DMS153 (cell line): ENCODE data around the gene AMACR.

Experiments used
- DNase-seq: peaks from one replicate; lab custom pipeline; 2025; lab: John Stamatoyannopoulos, UW

The AMACR gene

DNA sequence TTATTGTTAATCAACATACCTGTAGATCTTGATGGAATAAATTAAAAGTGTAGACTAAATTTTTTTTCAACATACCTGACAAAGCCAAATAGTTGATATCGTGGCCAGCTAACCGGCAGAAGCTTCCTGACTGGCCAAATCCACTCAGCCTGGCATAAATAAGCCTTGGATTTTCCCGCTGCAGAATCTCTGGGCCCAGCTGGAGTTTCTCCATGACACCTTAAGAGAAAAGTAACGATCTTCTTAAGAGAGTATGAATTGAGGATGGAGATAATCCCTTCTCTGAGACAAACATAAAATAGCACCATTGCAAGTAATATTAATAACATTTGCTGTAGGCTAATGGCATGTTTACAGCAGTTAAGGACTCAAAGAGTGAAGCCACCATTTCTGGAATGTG is 2.2 kb downstream of the AMACR start:
- no peak for DNase-seq

DNA sequence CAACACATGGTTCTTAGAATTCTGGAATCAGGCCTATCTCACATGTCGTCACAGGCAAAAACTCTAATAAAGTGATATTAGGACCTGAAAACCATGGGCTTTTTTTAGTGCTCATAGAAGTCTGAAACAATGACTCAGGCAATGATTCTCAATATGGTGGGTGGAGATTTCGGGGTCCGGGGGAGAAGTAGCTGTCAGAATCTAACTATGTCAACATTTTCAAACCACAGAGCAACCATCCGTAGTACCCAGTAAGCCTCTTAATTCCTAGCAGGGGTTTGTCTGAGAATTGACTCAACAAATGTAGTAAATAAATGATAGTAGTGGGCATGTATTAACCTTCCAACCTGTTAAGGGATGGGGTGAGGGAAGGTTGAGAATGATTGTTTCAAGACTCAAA is 2.6 kb downstream of the AMACR start:
- no peak for DNase-seq

DNA sequence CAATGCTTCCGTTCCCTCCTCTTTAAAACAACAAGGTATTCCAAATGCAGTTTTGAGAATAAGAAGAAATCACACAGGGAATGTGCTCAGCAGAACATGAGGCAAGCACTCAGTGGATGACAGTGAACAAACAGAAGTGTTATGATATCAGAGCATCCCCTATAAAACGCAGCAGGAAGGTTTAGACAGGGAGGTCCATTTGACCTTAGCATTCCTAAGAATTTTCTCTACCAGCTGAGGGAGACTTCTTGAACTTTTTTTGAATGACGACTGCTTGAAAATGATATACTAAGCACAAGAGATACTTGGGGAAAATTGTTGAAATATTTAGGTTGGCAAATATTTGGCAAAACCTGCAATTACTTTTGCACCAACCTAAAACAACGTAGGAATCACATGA is 3.9 kb downstream of the AMACR start:
- DNase-seq = no peak

DNA sequence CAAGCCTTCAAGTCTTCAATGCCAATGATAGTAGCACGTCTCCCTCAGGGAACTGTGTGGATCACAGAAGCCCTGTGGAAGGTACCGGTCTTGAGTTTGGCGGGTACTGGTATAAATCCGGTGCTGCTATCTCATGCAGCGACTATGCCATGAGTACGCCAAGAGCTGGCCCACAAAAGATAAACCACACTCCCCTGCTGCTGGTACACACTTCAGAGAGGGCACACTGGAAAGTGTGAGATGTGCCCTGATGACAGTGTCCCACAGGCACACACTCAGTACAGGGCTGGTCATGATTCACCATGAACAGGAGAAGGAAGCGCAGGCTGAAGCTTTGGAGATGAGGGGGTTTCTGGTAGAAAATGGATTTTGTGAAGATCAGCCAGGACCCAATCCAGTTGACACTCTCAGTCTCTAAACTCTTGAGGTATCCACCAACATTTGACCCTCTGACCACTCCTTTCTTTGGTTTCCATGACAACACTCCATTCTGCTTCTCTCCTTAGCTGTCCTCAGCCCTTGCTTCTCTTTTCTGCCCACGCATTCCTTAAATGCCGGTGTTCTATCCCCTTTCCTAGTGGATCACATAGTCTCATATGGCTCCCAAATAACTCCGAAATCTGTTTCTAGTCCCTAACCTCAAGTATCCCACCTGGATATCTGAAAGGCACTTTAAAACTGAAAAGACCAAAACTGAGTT is 5.1 kb downstream of the AMACR start:
- no peak for DNase-seq

DNA sequence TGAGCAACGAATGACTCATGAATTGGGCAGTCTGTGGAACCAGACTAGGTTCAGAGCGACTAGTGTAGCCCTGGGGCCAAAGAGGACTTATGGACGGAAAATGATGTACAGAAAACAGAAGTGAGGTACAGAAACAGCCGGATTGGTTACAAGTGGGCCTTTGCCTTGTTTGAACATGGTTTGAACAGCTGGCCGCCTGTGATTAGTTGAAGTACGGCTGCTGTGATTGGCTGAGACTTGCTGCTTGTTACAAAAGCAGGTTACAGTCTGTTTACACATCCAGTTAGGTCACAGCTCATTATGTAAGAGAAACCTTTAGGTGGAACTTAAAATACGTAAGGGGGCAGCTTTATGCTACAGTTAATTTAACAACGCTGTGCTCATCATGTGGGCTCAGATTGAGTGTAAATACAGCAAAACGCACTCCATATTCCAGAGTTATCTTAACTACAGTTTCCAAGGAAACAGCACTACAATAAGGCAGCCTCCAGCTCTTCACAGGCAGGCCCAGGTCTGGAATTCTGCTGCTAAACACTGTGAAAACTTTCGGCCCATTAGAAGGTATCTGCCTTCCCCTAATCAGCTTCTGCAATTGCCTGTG is 6.5 kb downstream of the AMACR start:
- DNase-seq = peak; percentile 100

DNA sequence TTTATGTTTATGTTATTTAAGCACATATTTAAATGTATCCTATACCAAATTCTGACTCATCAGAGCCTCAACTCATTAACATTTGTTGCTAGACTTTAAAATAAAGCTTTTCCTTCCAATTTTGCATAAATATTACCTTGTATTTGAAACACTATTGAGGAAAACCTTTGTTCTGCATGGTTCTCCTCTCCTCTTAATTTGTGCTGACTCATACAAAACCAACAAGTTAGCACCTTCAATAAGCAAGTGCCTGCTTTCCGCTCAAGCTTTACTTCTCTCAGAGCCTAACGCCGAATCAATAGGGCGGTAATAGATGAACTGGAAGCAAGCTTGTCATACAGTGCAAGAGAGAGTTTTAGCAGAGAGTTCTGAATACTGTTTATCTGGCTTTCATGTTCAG is 7.9 kb downstream of the AMACR start:
- no peak for DNase-seq

DNA sequence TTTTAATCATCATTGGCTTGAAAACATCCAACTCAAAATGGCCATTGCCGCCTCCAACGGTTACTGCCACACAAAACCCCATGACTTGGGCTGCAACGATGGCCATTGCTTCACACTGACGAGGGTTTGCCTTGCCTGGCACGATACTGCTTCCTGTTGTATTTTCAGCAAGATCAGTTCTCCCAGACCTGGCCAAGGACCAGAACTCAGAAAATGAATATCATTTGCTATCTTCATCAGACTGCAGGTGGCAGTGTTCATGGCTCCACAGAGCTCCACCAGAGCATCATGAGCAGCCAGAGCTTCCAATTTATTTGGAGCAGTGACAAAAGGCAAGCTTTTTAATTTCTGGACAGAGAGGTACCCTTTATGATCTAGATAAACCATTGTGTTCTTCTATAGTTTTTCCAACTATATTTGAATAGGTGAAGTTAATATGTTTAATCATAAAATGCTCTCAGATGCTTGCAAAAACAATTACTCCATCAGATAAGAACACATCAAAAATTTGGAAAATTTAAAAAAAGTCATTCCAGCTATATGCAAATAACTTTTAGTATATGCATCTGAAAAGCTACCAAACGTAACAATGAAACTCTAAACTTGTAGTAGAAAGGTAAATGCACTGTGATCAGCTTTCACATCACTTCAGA is 10.4 kb downstream of the AMACR start:
- peak; percentile 94 for DNase-seq

DNA sequence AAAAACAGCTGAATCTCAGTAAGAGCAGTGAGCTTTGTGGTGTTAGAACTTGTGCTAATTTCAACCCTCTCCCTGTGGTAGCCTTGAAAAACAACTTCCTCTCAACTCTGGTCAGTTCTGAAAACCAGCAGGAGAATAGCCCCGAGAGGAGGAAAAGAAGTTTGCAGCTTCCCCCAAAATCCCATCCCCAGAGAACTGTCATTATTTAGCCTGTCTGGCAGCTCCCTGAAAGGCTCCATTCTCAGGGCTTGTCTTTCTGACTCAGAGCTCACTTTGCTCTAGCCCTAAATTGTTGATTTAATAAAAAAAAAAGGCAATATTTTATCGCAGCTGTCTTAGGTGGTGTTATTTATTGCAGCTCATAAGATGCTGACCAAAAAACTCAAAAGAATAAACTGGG is 12.0 kb downstream of the AMACR start:
- no peak for DNase-seq

DNA sequence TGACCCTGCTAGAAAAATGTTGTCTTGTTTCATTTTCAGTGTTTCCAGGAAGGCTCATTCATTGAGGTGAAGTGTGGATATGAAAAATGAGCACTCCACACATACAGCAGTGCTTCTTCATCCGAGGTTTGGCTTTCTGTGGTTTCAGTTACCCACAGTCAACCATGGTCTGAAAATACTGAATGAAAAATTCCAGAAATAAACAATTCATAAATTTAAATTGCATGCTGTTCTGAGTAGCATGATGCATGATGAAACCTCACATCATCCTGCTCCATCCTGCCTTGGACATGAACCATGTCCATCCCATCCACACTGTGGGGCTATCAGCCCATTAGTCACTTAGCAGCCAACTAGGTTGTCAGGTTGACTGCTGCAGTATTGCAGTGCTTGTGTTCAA is 13.0 kb downstream of the AMACR start:
- DNase-seq = no peak

DNA sequence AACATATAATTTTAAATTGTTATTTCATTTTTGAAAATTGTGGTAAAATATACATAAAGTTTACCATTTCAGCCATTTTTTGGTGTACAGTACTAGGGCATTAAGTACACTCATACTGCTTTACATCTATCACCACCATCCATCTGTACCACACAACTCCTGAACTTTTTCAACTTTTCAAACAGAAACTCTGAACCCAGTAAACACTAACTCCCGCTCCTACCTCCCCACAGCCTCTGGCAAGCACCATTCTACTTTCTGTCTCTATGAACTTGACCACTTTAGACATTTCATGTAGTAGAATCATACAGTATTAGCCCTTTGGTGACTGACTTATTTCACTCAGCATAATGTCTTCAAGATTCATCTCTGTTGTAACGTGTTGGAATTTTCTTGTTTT is 15.0 kb downstream of the AMACR start:
- DNase-seq = no peak

DNA sequence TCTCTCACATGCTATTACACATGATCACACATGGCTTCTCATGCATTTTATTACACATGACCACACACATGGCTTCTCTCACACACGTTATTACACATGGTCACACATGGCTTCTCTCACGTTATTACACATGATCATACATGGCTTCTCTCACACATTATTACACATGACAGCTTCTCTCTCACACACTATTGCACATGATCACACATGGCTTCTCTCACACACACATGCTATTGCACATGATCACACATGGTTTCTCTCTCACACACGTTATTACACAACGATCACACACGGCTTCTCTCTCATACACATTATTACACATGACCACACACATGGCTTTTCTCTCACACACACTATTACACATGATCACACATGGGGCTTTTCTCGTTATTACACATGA is 22.4 kb downstream of the AMACR start:
- no peak for DNase-seq

DNA sequence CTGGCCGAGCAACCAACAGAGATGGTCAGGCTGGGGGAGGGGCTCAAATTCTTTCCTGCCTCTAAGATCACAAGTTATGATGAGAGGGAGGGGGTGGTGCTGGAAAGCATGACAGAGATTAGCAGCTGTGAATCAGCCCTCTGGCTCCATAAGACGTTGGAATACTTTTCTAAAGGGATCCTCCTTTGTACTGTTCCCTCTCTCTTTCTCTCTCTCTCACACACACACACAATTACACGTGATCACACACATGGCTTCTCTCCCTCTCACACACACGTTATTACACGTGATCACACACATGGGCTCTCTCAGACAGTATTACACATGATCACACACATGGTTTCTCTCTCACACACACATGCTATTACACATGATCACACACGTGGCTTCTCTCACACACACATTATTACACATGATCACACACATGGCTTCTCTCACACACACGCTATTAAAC is 23.2 kb downstream of the AMACR start, which contains the start of gene SLC45A2:
Gene SLC45A2 (minus strand): TSS at position 23 of the 454 bp plus-strand sequence. CDS start 110 bp downstream, outside the sequence.
- DNase-seq = no peak

DNA sequence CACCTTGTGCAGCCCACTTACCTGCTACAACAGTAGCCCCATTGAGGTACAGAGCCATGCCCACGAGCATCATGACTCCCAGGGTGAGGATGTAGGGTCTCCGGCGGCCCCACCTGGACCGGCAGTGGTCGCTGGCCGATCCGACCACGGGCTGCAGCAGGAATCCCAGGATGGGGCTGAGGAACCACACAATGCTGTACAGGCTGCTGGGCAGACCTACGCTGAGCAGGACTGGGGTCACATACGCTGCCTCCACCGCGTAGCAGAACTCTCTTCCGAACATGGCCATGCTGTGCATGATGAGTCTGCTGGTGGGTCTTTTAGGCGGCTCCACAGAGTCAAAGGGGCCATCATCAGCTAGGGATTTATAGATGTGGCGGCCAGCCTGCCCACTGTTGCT is 23.7 kb downstream of the AMACR start:
- no peak for DNase-seq

DNA sequence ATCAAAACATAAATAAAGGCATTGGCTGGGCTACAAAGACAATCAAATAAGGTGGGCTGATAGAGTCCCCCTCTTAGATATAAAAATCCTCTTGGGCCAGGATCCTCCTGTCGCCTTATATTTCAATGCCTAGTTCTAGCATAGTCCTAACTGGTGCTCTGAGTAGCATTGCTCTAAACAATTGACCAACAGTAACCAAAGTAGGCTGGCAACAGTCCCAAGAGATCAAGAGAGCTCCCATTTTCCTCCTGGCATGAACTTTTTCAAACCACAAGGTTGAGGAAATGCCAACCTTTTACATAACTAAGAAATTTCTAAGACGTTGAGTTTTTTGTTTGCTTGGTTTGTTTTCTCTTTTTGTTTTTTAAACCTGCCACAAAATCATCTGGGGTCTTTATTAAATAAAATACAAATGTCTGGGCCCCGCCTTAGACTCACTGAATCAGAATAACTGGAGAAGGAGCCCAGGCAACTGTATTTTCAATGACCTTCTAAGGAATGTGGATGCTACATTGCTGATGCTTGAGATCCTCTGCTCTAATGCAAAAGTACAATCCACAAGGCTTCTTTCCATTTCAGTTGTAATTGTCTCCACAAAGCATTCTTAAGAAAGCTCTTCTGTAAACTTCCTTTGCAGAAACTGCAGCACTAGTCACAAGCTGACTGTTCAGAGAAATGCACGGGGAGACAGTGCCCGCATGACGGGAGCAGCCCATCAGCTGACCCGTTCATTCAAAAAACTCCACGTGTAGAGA is 26.3 kb downstream of the AMACR start:
- DNase-seq = no peak

DNA sequence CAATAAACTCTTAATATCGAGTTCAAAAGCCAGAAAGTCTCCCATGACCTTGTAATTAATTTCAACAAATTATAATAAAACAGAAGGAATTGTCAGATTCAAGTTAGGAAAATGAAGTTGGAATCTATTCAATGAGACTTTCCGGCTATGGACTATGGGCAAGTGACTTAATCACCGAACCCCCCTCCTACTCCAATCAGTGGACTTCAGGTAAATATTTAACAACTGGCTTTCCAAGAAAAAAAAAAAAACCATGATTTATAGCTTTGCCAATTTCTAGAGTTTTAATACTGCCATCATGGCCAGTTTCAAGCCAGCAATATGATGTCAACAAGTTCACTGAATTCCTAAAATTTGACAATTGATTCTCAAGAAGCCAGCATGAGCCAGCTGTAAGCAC is 27.8 kb downstream of the AMACR start:
- DNase-seq = no peak

DNA sequence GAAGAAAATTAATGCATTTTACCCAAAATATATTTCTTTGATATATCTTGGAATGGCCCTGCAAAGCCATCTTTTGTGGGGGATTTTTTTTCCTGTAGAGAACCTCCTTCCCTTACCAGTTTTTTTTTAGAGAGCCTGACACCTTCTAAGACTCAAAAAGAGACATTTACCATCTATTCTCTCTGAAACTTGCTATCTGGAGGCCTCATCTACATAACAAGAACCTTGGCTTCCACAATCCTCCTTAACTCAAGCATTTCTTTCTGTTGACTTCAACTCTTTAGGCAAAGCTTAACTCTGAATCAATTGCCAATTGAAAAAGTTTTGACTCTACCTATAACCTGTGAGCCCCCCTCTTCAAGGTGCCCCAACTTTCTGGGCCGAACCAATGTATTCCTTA is 29.5 kb downstream of the AMACR start:
- no peak for DNase-seq

DNA sequence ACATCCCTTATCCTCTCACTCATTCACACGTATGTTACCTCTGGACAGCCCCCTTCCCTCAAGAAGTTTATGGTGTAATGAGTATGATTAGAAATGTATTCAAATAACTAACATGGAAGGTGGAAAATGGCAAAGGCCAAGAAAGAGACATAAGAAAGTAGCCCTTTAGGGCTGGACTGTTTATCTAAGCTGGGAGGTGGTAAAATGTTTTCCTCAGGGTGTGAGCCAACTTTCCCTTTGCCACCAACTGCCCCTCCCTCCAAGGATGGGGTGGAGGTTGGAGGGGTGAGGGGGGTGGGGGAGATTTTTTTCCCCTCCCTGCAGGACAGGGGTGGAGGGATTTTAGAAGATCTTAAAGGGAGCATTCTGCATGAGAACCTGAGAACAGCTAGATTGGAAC is 31.5 kb downstream of the AMACR start:
- no peak for DNase-seq

DNA sequence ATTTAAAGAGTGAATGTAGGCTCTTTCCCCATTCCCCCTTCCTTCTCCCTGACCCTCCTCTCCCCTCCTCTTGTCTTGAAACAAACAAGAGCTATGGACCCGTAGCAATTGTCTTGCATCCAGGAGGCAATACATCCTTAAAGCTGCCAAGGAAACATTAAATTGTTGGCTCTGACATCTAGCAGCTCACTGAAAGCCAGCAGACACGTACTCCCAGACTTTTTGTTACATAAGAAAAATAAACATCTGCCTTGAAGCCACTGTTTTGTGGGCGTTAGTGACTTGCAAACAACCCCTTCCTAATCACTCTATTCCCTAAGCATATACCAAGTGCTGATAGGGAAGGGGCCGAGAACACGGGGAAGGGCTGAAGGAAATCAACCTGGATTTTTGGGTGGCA is 32.0 kb downstream of the AMACR start:
- no peak for DNase-seq

DNA sequence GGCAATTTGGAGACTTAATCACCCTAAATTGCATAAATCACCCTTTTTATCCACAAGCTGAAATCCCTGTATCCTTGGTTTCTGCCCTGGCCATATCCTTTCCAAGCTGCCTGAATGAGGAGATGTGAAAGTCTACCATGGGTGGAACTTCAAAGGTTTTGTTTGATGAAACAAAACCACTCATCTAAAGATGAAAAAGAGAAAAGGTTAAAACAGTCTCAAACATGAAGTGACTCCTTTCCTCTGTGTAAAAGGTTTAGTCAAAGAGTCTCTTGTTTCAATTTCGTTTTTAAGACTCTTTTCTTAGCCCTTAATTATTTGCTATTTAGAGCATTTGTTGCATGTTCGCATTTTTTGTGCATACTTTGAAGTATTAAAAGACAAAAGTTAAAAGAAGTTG is 34.6 kb downstream of the AMACR start:
- DNase-seq = no peak

DNA sequence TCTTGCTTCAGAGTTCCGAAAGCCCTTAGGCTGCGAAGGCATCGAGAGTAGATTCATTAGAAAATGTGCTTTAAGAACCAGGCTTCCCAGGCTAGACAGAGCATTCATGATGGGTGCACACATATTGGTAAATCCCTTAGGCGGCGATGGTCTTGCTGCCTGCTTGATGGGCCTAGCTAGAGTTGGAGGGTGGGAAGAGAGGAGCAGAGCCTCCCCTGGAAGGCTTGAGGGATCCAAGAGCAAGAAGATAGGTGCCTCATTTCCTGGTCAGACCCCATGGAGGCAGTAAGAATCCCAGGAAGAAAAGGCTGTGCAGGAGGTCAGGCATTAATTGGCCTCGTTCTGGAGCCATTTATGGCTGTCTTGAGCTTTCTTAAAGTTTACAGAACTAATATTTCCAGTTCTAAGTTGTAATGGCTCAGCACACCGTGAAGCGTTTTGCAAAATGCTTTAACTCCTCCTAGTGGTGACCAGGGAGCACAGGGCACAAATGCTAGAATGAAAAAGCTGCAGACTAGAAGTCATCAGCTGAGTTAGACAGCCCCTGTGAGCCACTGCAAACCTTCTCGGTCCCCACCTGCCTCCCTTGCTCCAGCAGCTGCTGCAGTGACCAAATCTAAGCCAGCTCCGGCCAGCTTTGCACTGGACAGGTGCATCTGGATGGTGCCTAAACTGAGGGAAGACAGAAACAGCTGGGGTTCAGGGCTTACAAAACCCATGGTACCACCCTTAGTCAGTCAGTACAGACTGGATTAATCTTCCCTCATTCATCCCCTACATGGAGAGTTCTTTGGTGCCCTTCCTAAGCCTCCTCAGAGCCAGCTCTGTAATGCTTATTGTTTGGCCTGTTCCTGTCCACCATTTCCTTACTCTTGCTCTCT is 38.0 kb downstream of the AMACR start:
- DNase-seq = peak; percentile 46

DNA sequence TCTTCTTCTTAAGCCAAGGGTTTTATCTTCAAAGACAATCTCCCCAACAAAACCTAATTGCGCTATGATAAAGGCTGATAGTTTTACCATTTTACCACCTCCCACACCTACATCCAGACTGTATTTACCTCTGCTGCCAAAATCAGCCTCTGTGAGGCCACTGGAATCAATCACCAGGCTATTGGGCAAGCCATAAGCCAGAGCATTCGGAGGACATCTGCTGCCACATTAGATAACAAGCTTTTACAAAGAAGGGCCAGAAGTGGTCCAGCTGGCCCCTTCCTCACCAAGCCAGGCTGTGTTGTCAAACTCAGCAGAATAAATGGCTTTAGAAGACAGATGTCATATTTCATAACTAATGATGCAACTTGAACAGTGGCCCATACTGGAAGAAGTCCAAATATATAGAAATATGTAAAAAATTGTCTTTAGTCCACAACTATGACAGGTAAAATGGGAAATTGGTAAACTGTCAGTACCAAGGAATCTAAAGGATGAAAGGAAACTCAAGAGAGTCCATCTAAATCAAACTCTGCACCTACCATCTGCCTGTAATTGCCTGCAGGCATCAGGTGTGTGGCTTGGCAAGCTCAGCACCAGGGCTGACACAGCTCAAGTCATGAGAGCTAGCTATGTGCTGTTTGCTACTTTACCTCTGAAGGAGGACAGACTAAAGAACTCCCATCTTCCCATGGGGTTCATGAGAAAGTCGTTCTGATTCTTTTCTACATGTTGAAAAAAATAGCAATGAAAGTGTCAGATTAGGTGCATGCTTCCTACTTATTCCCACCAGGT is 39.4 kb downstream of the AMACR start:
- no peak for DNase-seq
